GM04504 (cell line): ENCODE data around the gene FBH1.
"Not testable (repeated sequence)": the region's sequence is repeated elsewhere in the genome, so short reads cannot be mapped to it uniquely, and the experiment has no call there.

ENCODE experiments used
- DNase-seq: peaks from one replicate; pipeline ENCODE4 v3.0.0-alpha.2; 2012; ENCODE audit warnings: low read depth

Gene FBH1

GRCh38 chr10:5889624-5890451, at the start of gene FBH1, which contains the start of gene ANKRD16:
Gene FBH1 (plus strand): TSS chr10:5890243. CDS start chr10:5890346, 103 bp downstream.
Gene ANKRD16 (minus strand): TSS chr10:5889893. CDS start chr10:5889354, 539 bp downstream.
- DNase-seq = peak; percentile 99

GRCh38 chr10:5840314-5841307, 49.4 kb upstream of the FBH1 start:
- no peak for DNase-seq

GRCh38 chr10:5841965-5842364, 48.1 kb upstream of the FBH1 start:
- no peak for DNase-seq

GRCh38 chr10:5843686-5844344, 46.2 kb upstream of the FBH1 start:
- DNase-seq = no peak

GRCh38 chr10:5844345-5845055, 45.5 kb upstream of the FBH1 start:
- DNase-seq = peak; percentile 35

- DNase-seq = not testable (repeated sequence)
Observed at GRCh38 chr10:5846667-5847066, 43.4 kb upstream of the FBH1 start.

GRCh38 chr10:5854131-5854475, 35.9 kb upstream of the FBH1 start:
- DNase-seq = no peak

- no peak for DNase-seq
Observed at GRCh38 chr10:5855979-5856700, 33.9 kb upstream of the FBH1 start.

GRCh38 chr10:5856701-5857004, 33.4 kb upstream of the FBH1 start:
- DNase-seq = no peak

GRCh38 chr10:5858811-5859210, 31.2 kb upstream of the FBH1 start:
- DNase-seq = no peak

GRCh38 chr10:5860066-5860465, 30.0 kb upstream of the FBH1 start:
- DNase-seq = no peak

GRCh38 chr10:5862360-5862961, 27.6 kb upstream of the FBH1 start:
- no peak for DNase-seq

GRCh38 chr10:5862981-5863685, 26.9 kb upstream of the FBH1 start:
- not testable (repeated sequence) for DNase-seq

- DNase-seq = not testable (repeated sequence)
Observed at GRCh38 chr10:5866451-5867081, 23.5 kb upstream of the FBH1 start.

- DNase-seq = not testable (repeated sequence)
Observed at GRCh38 chr10:5867091-5867615, 22.9 kb upstream of the FBH1 start.

- DNase-seq = not testable (repeated sequence)
Observed at GRCh38 chr10:5868383-5868782, 21.7 kb upstream of the FBH1 start.

- DNase-seq = no peak
Observed at GRCh38 chr10:5869156-5869555, 20.9 kb upstream of the FBH1 start.

GRCh38 chr10:5871596-5871995, 18.4 kb upstream of the FBH1 start:
- DNase-seq = no peak

- peak; percentile 55 for DNase-seq
Observed at GRCh38 chr10:5873515-5873995, 16.5 kb upstream of the FBH1 start.
